Iris pigment epithelial cell (primary cell): ENCODE data around the gene CSNK2A1.
"Not testable (repeated sequence)": the region's sequence is repeated elsewhere in the genome, so short reads cannot be mapped to it uniquely, and the experiment has no call there.

ENCODE experiments used
- DNase-seq: peaks from one replicate; pipeline ENCODE4 v3.0.0-alpha.2; 2011; ENCODE audit warnings: low read depth

Gene CSNK2A1

DNA sequence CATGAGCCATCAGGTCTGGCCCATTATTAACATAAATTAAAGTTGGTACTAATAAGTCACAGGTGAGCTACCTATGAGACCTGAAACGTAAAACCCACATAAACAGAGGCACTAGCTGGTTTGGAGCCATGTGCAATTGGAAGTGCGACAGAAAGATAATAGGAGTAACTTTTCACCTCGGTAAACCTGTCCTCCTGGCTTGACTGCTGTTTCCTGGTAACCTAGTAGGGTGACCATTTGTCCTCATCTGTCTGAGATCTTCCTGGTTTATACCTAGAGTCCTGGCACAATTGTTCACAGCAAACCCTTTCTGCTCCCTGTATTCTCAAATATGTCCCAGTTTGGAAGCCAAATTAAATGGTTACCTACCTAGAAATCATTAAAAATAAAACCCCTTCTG is 88.6 kb downstream of the CSNK2A1 start:
- DNase-seq, result no peak

DNA sequence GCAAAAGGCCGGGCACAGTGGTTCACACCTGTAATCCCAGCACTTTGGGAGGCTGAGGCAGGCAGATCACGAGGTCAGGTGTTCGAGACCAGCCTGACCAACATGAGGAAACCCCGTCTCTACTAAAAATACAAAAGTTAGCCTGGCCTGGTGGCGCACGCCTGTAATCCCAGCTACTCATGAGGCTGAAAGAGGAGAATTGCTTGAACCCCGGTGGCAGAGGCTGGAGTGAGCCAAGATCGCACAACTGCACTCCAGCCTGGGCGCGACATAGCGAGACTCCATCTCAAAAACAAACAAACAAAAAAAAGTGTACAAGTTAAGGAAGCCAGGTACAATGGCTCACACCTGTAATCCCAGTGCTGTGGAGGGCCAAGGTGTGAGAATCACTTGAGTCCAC is 91.6 kb downstream of the CSNK2A1 start:
- DNase-seq, result not testable (repeated sequence)

GRCh38 chr20:445514-446336 is 97.9 kb downstream of the CSNK2A1 start:
- no peak for DNase-seq

DNA sequence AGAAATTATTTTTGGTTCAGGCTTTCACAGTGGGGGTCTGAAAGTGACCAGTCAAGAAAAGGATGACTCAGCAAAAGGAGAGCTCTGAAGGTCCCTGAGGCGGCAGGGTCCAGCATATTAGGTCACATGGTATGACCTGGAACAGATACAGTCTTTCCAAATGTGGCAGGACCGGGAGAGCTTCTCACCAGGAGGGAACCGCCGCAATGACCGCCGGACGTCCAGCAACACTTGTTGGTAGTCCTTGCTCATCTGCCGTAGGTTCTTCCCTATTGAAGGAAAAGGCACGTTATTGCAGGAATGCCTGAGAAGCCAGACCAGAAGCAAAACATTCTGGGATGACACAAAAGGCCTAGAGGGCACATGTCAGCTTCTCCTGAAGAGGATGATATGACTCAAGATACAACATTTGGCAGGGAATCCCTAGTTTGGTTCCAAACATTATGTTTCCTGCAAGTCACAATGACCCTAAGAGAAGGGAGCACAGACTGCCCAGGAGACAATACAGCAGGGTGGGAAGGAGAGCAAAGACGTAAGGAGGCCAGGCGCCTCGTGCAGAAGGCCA is 98.6 kb downstream of the CSNK2A1 start:
- peak; percentile 38 for DNase-seq

DNA sequence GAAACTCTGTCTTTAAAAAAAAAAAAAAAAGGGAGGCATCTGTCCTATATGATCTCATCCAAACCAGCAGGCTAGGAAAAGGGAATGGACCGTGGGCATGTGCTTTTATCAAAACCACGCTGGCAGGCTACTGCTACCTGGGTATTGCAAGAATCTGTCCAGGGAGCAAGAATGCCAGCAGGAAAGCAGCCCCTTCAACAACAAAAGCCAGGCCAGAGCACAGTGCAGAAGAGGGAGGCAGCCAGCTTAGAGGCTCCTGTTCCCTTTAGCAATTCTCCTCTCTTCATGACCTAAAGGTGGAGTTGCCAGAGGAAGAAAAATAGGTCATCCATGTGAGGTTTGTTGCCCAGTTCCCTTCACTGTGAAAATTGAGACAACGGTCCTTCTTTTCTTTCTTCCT is 99.5 kb downstream of the CSNK2A1 start:
- DNase-seq, result no peak

- DNase-seq, result no peak
Observed at GRCh38 chr20:443223-443775, 100.3 kb downstream of the CSNK2A1 start.

- peak; percentile 71 for DNase-seq
Observed at GRCh38 chr20:440636-441035, 103.0 kb downstream of the CSNK2A1 start.

GRCh38 chr20:440148-440547 is 103.4 kb downstream of the CSNK2A1 start:
- DNase-seq, result no peak

- no peak for DNase-seq
Observed at GRCh38 chr20:438571-439469, 104.8 kb downstream of the CSNK2A1 start.

- no peak for DNase-seq
Observed at GRCh38 chr20:437787-438486, 105.7 kb downstream of the CSNK2A1 start.

GRCh38 chr20:436476-436875 is 107.1 kb downstream of the CSNK2A1 start:
- no peak for DNase-seq

- no peak for DNase-seq
Observed at GRCh38 chr20:435558-435957, 108.0 kb downstream of the CSNK2A1 start.

GRCh38 chr20:434661-435419 is 108.8 kb downstream of the CSNK2A1 start:
- DNase-seq, result no peak

DNA sequence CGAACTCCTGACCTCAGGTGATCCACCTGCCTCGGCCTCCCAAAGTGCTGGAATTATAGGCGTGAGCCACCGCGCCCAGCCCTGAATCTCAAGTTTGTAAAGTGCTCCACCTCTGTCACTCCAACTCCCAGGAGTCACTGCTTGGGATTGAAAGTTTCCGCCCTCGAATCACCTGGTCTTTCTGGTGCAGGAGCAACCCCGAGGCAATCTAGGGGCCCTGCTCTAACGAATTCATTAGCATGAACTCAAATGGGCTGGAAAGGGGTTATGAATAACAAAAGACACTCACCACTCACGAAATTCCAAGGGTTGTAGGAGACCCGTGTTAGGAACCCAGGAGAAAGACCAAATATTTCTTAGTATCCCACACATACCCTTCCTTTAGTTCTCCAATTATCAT is 109.4 kb downstream of the CSNK2A1 start:
- no peak for DNase-seq

DNA sequence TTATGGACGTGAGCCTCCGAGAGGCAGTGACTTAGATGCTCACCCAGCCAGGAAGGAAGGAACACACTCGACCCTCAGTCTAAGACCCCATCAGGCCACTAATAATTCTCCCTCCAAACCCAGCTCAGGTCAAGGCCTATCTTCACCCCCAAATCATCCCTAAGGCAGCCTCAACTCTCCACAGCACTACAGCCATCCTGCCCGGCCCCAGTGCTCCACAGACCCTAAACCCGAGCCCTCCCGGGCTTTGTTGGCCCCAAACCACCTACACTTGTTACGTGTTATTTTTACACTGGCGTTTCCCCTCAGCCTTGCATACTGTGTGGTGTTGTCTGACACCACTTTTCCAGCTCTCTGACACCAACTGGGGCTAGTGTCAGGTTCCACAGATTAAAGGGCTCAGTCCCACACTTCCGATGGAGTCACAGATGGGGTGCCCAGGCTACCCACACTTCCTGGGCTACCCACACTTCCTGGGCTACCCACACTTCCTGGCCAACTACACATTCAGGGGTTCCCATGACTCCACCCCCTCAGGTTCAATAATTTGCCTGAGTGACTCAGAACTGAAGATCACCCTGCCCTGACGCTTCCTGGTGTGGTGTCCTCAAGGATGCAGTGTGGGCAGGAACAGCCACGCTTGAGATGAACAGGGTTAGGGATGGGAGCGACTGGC is 110.2 kb downstream of the CSNK2A1 start:
- peak; percentile 30 for DNase-seq

- DNase-seq, result no peak
Observed at GRCh38 chr20:432677-433299, 110.8 kb downstream of the CSNK2A1 start.

GRCh38 chr20:432208-432607 is 111.4 kb downstream of the CSNK2A1 start:
- no peak for DNase-seq

DNA sequence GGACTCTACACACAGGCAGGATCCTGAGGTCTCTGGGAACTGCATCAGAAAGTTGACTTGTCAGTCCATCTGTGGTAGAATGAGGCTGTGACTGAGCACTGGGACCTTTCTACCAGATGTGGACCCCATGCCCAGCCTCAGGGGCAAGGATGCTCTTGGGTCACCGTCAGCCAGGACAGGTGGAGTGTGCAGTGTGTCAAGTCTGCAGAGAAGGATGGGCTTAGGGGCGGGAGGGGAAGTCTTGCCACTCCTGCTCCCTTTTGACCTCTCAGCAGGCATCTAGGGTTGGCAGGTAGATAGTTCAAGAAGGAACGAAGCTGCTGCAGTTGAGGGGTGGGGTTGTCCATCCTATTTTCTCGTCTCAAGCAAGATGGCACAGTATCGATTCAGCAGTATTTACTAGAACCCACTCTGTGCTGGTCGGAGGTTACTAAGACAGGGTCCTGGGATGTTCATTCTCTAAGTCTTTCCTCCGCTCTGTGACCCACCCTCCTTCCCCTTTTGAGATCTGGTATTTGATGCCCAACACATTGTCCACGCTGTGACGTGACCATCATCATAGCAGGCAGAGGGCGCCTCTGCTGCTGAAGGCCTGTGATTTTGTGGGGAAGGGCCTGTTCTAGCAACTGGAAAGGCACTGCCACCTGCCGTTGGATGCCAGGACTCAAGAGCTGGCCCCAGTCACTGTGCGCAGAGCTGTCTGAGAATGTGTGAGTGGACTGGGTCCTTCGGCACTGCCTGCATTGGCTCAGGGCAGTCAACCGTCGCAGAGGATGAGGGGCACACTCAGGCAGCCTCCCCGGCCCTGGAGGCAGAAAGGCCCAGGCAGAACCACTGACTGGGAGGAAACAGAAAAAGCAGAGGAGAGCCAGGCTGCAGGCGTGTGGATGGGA is 112.3 kb downstream of the CSNK2A1 start:
- DNase-seq, result peak; percentile 67
